T-helper 2 cell treated with Interferon-gamma antibody and Interleukin-4, amounts not matched to agents 100 ng/mL and 5 ng/mL, for 36 hours (primary cell): ENCODE measurements around the gene MASP1. TPM values are rescaled to one million over a fixed set of nuclear protein-coding genes. Genes with fewer than 3 reads are reported as not detected.
"Not testable (repeated sequence)": the region's sequence is repeated elsewhere in the genome, so short reads cannot be mapped to it uniquely, and the experiment has no call there.

Experiments
- intact Hi-C: fragments of 100-400 bp; cut with micrococcal nuclease; formaldehyde crosslinking; loops from one replicate; pipeline ENCODE4 v1.15.1; 2023
- total RNA-seq: library from RNA; stranded (reverse); gene quantifications from 2 replicates; pipeline ENCODE4 v1.2.3, GENCODE V29; 2022

Gene MASP1
- total RNA-seq, 1 donor from 2014 or later, result not detected

DNA sequence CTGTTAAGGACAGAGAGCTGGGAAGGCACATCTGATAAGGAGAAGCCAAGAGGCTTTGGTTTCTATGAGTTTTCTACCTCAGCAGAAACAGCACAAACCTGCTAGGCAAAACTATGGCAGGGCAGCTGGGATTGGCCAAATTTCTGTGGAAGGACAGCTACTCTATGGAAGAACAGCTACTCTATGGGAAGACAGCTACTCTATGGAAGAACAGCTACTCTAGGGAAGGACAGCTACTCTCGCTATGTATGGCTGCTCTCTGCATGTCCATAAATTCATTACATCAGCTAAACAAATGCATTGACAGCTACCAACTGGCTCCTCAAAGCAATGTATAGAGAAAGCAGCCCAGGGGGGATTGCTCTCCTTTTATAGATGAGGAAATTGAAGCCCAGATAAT lies 24.8 kb downstream of the MASP1 start:
- intact Hi-C loops, result no loop called here

- intact Hi-C loops, result no loop called here
These were observed 26.0 kb downstream of the MASP1 start for GRCh38 chr3:187265461-187265955.

DNA sequence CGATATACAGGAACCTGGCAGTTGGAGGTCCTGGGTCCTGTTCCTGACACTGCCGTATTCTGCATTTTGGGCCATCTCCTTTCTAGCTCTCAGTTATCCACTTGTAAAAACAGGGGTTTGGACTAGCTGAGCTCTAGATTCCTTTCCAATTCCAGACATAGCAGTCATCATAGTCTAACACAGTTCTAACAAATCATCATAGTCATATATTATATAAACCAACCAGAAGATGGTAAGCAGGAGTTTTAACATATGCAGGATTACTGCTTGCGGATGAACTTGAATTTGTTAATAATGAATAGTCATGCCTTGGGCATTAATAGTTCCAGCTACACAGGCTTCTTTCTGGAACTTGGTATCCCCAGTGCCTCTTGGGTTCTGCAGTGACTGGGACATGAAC lies 26.6 kb downstream of the MASP1 start:
- intact Hi-C loops, result no loop called here

DNA sequence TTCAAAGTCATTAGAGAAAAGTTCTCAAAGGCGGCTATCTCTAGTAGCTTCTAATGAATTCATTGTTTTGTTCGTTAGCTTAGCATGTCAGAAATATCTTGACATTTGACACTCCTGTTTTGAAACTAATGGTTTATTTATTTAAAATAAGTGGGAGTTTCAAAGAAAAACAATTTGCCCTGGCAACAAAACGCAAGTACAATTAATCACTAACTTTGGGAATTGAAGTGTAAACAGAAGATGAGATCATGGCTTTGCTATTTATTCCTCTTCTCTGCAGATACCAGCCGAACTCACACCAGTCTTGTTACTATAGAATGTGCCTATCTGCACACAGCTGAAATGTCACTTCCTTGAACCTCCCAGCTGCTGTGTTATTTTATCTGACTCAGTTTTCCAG lies 27.5 kb downstream of the MASP1 start:
- intact Hi-C loops, result no loop called here

- intact Hi-C loops, result no loop called here
These were observed 28.3 kb downstream of the MASP1 start for GRCh38 chr3:187263270-187263669.

DNA sequence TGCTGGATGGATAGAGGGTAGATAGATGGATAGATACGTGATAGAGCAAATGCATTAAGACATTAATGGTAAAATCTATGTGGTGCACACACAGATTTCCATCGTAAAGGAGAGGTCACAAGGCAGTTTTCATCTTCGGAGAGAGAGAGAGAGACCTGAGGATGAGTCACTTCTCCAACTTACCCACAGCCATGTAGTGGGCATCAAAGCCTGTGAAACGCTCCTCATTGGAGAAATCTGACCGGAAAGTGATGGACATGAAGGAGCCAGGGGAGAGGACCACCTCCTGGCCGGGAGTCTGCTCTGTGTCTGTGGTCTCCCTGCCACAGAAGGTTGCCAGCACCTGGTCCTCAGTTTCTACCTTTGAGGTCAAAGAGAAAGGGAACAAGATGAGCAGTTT lies 29.2 kb downstream of the MASP1 start:
- intact Hi-C loops, result no loop called here

DNA sequence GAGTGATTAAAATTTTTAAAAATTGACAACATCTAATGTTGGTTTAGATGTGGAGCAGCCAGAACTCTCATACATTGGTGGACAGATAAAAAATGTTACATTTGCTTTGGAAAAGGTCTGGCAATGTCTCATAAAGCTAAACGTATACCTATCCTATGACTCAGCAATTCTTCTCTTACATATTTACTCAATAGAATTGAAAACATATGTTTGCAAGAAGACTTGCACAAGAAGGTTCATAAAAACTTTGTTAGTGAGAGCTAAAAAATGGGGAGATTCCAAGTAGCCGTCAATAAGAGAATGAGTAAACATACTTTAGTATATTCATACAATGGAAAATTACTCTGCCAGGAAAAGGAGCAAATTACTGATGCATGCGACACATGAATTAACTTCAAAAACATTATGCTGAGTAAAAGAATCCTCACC lies 30.0 kb downstream of the MASP1 start:
- intact Hi-C loops, result no loop called here

- intact Hi-C loops, result no loop called here
These were observed 32.4 kb downstream of the MASP1 start for GRCh38 chr3:187259171-187259570.

DNA sequence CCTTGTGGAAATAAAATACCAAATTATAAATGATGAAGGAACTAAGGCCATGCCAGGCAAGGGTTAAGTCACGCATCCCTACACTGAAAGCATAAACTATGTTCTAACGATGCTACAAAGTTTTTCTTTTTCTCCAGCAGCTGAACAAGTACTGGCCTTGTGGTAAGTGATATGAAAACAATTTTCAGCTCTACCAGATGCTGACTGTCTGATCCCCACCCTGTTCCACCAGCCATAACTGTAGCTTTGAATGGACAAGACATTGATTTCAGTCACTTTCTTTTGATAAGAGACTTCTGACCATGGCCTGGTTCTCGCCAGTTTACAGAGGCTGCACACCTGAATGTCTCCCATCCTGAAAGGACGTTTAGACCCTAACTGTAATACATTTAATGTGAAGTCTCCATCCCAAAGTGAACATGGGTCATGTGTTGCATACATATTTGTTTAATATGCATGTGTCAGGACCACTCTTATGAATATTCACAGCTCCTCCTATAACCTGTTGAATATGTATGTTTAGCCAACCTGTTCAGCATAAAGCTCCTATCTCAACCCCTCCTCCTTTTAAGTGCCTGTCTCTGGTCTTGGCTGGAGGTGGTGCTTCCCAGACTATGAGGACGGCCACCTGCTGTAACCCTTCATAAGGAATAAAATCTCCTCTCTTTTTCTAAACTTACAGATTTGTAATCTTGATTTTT lies 33.4 kb downstream of the MASP1 start:
- intact Hi-C loops, result no loop called here

GRCh38 chr3:187257471-187257870 lies 34.1 kb downstream of the MASP1 start:
- intact Hi-C loops, result no loop called here

GRCh38 chr3:187256051-187256616 lies 35.4 kb downstream of the MASP1 start:
- intact Hi-C loops, result no loop called here

- intact Hi-C loops, result no loop called here
These were observed 36.2 kb downstream of the MASP1 start for GRCh38 chr3:187255314-187255713.

DNA sequence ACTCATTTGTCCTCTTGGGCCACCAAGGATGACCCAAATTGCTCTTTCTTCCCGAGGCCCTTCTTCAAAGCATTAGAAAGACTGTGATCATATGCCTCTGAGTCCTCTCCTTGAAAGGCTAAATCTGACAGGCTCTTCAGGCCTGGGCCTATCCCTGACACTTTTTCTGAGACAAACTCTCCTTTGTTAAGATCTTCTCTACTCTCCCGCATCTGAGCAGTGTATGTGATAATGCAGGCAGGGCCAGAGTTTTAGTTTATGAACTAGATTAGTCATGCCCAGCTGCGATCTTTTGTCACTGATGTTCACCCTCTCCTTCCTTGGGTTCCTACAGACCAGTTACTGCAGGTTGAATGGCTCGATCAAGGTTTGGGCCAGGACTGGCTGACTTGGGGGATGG lies 39.2 kb downstream of the MASP1 start:
- intact Hi-C loops, result no loop called here

GRCh38 chr3:187251599-187251998 lies 39.9 kb downstream of the MASP1 start:
- intact Hi-C loops, result no loop called here

- intact Hi-C loops, result no loop called here
These were observed 44.1 kb downstream of the MASP1 start for GRCh38 chr3:187247398-187247797.

DNA sequence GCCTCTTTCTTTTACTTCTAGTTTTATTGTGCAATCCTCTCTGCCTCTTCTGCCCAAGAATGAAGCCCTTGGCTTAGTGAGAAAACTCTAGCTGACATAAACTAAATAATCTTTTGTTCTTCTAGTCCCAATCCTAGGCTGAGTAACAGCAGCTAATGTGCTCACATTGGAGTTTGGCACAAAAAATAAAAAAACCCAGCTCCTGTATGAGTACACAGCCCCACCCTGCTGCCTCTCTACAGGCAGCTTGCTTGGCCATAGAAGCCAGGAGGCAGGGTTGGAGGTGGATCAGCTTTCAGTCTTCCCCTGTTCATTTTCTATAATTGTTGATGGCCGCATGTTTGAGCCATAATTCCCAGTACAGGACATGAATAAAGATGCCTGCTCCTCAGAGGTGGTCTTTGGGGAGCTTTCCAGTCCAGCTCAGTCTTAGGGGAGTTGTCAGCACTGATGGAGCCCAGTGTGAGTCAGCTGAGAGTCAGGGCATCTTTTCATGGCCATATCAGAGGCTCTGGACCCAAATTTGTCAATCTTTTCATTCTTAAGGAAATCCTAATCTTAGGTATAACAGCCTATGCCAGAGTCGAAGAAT lies 47.5 kb downstream of the MASP1 start:
- intact Hi-C loops, result no loop called here

- intact Hi-C loops, result no loop called here
These were observed 48.6 kb downstream of the MASP1 start for GRCh38 chr3:187242900-187243299.

GRCh38 chr3:187242435-187242834 lies 49.1 kb downstream of the MASP1 start:
- intact Hi-C loops, result no loop called here

- intact Hi-C loops, result not testable (repeated sequence)
These were observed 52.7 kb downstream of the MASP1 start for GRCh38 chr3:187238835-187239234.

- intact Hi-C loops, result no loop called here
These were observed 53.3 kb downstream of the MASP1 start for GRCh38 chr3:187238239-187238638.

DNA sequence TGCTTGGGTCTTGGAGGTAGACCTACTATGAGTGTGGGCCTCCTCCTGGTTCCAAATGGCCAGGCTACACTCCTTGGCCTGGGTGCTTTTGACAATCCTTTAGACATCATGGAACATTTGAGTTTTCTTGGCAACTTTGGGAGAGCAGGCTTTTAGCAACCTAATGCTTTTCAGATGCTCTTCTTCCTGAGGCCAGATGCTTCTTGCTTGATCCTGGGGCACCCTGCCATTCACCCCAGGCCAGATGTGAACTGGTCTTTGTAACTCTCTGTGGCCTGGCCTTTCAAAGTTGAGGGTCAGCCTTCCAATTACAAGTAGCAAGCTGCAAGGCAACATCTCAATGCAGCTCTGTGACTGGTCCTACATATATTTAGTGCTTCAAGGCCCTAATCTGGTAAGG lies 53.8 kb downstream of the MASP1 start:
- intact Hi-C loops, result no loop called here

GRCh38 chr3:187236962-187237361 lies 54.6 kb downstream of the MASP1 start:
- intact Hi-C loops, result no loop called here

DNA sequence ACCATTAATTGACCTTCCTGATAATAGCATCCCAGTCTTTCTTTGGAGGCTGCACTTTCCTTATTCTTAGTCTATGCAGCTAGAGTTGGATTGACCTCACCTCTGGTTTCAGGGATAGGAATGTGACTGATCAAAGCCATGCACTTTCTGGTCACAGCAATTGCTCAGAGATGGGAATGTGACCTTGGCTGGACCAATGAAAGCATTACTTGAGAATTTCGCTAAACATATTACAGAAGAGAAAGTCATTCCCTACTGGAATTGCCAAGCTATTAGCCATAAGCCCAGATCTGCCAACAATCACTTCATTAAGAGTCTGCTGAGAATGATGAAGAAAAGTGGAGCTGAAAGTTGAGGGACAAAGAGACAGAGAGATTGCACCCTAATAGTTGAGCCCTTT lies 61.5 kb downstream of the MASP1 start:
- intact Hi-C loops, result no loop called here
